ENCODE measurements around the gene OPCML. TPM values are rescaled to one million over a fixed set of nuclear protein-coding genes. Genes with fewer than 3 reads are reported as not detected.

Gene OPCML
- total RNA-seq, 1 experiment from 2014 or later: 0.94 TPM

DNA sequence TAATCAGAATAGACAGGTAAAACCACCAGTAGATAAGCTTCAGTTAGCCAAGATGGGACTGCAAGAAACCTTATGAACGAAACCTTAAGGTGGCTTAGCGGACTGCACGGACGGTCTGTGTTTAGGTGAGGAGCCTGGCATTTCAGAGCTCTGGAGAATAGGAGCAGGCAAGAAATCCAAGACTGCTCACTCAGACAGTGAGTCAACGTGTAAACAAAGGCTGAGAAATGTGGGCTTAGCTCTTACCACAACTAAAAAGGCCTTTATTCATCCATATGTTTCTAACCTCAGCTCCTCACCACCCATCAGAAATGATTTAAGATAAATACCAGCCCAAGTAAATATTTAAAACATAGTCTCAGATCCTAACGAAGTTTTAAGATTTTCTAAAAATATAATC lies 657.7 kb downstream of the OPCML start:
- Mint-ChIP-seq H3K4me1 (peaks cover 5 to 7% of the 10 kb centered on the region in 2 experiments), H3K36me3 (ENCODE audit: insufficient read depth in 1 of 3, low read depth in 3 of 3) (peaks cover 0 to 6% (median 0%) of the 10 kb centered on the region in 3 experiments; a peak in 1 of 7 replicates), H3K9me3 (no peaks in the 10 kb centered on the region), H3K27me3 (ENCODE audit: low read depth) (no peaks in the 10 kb centered on the region; the same call in 1 of the 2 replicates), H3K4me3 (no peak overlapping the region), H3K27ac (no peak overlapping the region)
- H2BK15ac ChIP-seq (ENCODE audit: low read depth, low read length): no peak overlapping the region
- H3K79me2 ChIP-seq (ENCODE audit: insufficient read depth, low read length): no peaks in the 10 kb centered on the region
- H3K14ac ChIP-seq (ENCODE audit: insufficient read depth, low read length): no peak overlapping the region
- no peak overlapping the region for H4K5ac ChIP-seq (ENCODE audit: insufficient read length, low read depth, low read length)
- H3K4ac ChIP-seq (ENCODE audit: low read depth, low read length): no peak overlapping the region
- H3K4me2 ChIP-seq (ENCODE audit: insufficient read depth, insufficient read length, low read length): no peak overlapping the region
- H4K91ac ChIP-seq (ENCODE audit: insufficient read length, low read depth, low read length): no peak overlapping the region
- no peak for DNase-seq
- no peak overlapping the region for H2BK120ac ChIP-seq (ENCODE audit: low read depth, low read length, poor library complexity, severe bottlenecking)
- H3K18ac ChIP-seq (ENCODE audit: insufficient read length, low read depth, low read length): no peak overlapping the region
- no peaks in the 10 kb centered on the region for H3K27me3 ChIP-seq (ENCODE audit: insufficient read depth, low read length)
- H3K79me1 ChIP-seq (ENCODE audit: insufficient read depth, low read depth, low read length, poor library complexity, severe bottlenecking): no peaks in the 10 kb centered on the region
- H2BK12ac ChIP-seq (ENCODE audit: insufficient read length, low read depth, low read length): no peak overlapping the region
- no CpG with 5 or more reads among the region's 6 CpGs for WGBS (ENCODE audit: extremely low coverage, insufficient read length, low lambda C conversion rate)
- no peaks in the 10 kb centered on the region; the same call in 1 of the 2 replicates for H3K4me1 ChIP-seq (ENCODE audit: insufficient read depth, low read length)
- H3K27ac ChIP-seq (ENCODE audit: insufficient read length, low read depth, low read length): no peak overlapping the region
- H3K23ac ChIP-seq (ENCODE audit: insufficient read length, low read depth, low read length): no peak overlapping the region
- H2BK20ac ChIP-seq (ENCODE audit: low read depth, low read length, poor library complexity, severe bottlenecking): no peak overlapping the region
- H3T11ph ChIP-seq (ENCODE audit: low read length): no peak overlapping the region
- TF ChIP-seq, protein P1, sequence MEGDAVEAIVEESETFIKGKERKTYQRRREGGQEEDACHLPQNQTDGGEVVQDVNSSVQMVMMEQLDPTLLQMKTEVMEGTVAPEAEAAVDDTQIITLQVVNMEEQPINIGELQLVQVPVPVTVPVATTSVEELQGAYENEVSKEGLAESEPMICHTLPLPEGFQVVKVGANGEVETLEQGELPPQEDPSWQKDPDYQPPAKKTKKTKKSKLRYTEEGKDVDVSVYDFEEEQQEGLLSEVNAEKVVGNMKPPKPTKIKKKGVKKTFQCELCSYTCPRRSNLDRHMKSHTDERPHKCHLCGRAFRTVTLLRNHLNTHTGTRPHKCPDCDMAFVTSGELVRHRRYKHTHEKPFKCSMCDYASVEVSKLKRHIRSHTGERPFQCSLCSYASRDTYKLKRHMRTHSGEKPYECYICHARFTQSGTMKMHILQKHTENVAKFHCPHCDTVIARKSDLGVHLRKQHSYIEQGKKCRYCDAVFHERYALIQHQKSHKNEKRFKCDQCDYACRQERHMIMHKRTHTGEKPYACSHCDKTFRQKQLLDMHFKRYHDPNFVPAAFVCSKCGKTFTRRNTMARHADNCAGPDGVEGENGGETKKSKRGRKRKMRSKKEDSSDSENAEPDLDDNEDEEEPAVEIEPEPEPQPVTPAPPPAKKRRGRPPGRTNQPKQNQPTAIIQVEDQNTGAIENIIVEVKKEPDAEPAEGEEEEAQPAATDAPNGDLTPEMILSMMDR (conservative IDR thresholded peaks at IDR 0.05): no peak
- H3K9ac ChIP-seq (ENCODE audit: extremely low read depth, insufficient read length, low read length): no peak overlapping the region
- no peak overlapping the region for H2AK5ac ChIP-seq (ENCODE audit: insufficient read length, low read length)
- no peak overlapping the region for H2BK5ac ChIP-seq (ENCODE audit: insufficient read length, low read length)
- H3K9me3 ChIP-seq (ENCODE audit: control insufficient read depth, low read depth, low read length): no peaks in the 10 kb centered on the region
- no peak overlapping the region for H2AFZ ChIP-seq (ENCODE audit: low read length)
- no peak overlapping the region for H3K56ac ChIP-seq (ENCODE audit: insufficient read length, low read depth, low read length)
- H4K20me1 ChIP-seq (ENCODE audit: control insufficient read depth, insufficient read depth, insufficient read length): no peaks in the 10 kb centered on the region
- H4K8ac ChIP-seq (replicated peaks; ENCODE audit: insufficient read length, low read depth, low read length): no peak overlapping the region
- no peaks in the 10 kb centered on the region for H3K23me2 ChIP-seq (ENCODE audit: insufficient read length, low read depth, low read length, poor library complexity, severe bottlenecking)

Measured in H9 (cell line).